K562 (cell line): ENCODE results near the gene TULP4.
"Not testable (repeated sequence)": the region's sequence is repeated elsewhere in the genome, so short reads cannot be mapped to it uniquely, and the experiment has no call there.

Source experiments
- CREB3L1 ChIP-seq: fragments of 450-650 bp; IDR thresholded peaks from 2 replicates; pipeline ENCODE4 v1.6.1; 2014; ENCODE audit warnings: low read depth, mild to moderate bottlenecking, moderate library complexity, borderline replicate concordance
- DNMT1 ChIP-seq: fragments of 450-650 bp; IDR thresholded peaks from 2 replicates; pipeline ENCODE4 v1.6.1; 2016; ENCODE audit warnings: antibody characterized with exemption, mild to moderate bottlenecking
- EWSR1 ChIP-seq: fragments of 450-650 bp; IDR thresholded peaks from 2 replicates; pipeline ENCODE4 v1.6.1; 2018; ENCODE audit warnings: borderline replicate concordance, mild to moderate bottlenecking, low read depth, moderate library complexity; ENCODE audit not compliant: partially characterized antibody
- FOSL1 ChIP-seq: fragments of 200-800 bp; sonication (Bioruptor generic); conservative IDR thresholded peaks from 2 replicates; pipeline ENCODE4 v1.6.1; 2016; ENCODE audit warnings: missing genetic modification characterization, missing compliant biosample characterization
- JUN ChIP-seq, 2 experiments: sonication (generic) in 1 of 2; formaldehyde crosslinking in 1 of 2; IDR thresholded peaks; 2 replicates each; pipeline versions ENCODE4 v1.6.1 to v1.8.0; 2012 to 2022; ENCODE audit warnings: borderline replicate concordance in 2 of 2, mild to moderate bottlenecking in 2 of 2, improper control_type of control experiment in 1 of 2, low read depth in 1 of 2, low read length in 1 of 2, missing genetic modification reagents in 1 of 2
- PATZ1 ChIP-seq: fragments of 250-450 bp; sonication (Bioruptor Pico); IDR thresholded peaks from 2 replicates; pipeline ENCODE4 v1.5.0; 2020; ENCODE audit warnings: mild to moderate bottlenecking, borderline replicate concordance
- RCOR1 ChIP-seq, 2 experiments: IDR thresholded peaks; 2 replicates each; pipeline ENCODE4 v1.6.1; 2012; ENCODE audit warnings: low read depth in 2 of 2, low read length in 2 of 2, borderline replicate concordance in 1 of 2, improper control_type of control experiment in 1 of 2
- ZNF311 ChIP-seq: fragments of 250-450 bp; sonication (Bioruptor Pico); IDR thresholded peaks from 2 replicates; pipeline ENCODE4 v1.4.0; 2020; ENCODE audit warnings: mild to moderate bottlenecking, moderate library complexity
- ZNF41 ChIP-seq: fragments of 250-450 bp; sonication (Bioruptor Pico); conservative IDR thresholded peaks from 2 replicates; pipeline ENCODE4 v1.4.0; 2020; ENCODE audit warnings: mild to moderate bottlenecking
- TF ChIP-seq, protein P1 (sequence below): fragments of 250-450 bp; sonication (Bioruptor Pico); IDR thresholded peaks from 2 replicates; pipeline ENCODE4 v1.8.0; 2021; ENCODE audit warnings: moderate library complexity, mild to moderate bottlenecking, inconsistent platforms
- TF ChIP-seq, protein P2 (sequence below): sonication (generic); formaldehyde crosslinking; IDR thresholded peaks from 2 replicates; pipeline ENCODE4 v1.9.0; 2022; ENCODE audit warnings: mild to moderate bottlenecking, missing genetic modification reagents
- TF ChIP-seq, protein P3 (sequence below), 3 experiments: IDR thresholded peaks in 2 of 3; conservative IDR thresholded peaks in 1 of 3; 2 replicates each; pipeline ENCODE4 v1.5.1; 2011 to 2012; ENCODE audit warnings: low read length in 3 of 3, mild to moderate bottlenecking in 3 of 3, control low read depth in 2 of 3, improper control_type of control experiment in 1 of 3, inconsistent platforms in 1 of 3, low read depth in 1 of 3, mixed read lengths in 1 of 3, moderate library complexity in 1 of 3; ENCODE audit not compliant: insufficient read depth in 2 of 3
- TF ChIP-seq, protein P4 (sequence below): fragments of 450-650 bp; IDR thresholded peaks from 2 replicates; pipeline ENCODE4 v1.6.1; 2017; ENCODE audit warnings: antibody characterized with exemption

DNA sequence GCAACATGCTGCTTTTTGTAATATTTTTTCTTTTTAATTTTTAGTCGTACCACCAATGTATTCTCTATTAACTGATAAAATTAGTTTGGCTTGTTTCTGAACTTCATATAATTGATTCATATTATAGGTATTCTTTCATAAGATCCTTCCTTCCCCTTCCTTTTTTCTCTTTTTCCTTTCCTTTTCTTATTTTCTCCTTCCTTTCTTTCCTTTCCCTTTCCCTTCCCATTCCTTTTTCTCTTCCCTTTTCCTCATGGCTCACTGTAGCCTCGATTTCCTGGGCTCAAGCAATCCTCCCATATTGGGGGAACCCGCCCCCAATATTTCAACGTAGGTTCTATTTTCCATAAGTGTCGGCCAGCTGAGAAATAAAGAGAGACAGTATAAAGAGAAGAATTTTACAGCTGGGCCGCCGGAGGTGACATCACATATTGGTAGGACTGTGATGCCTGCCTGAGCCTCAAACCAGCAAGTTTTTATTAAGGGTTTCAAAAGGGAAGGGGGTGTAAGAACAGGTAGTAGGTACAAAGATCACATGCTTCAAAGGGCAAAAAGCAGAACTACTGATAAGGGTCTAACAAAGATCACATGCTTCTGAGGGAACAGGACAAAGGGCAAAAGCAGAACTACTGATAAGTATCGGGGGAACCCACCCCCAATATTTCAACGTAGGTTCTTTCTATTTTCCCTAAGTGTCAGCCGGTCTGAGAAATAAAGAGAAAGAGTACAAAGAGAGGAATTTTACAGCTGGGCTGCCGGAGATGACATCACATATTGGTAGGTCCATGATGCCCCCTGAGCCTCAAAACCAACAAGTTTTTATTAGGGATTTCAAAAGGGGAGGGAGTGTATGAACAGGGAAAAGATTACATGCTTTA is 16.1 kb upstream of the TULP4 start:
- TF ChIP-seq, protein P1, sequence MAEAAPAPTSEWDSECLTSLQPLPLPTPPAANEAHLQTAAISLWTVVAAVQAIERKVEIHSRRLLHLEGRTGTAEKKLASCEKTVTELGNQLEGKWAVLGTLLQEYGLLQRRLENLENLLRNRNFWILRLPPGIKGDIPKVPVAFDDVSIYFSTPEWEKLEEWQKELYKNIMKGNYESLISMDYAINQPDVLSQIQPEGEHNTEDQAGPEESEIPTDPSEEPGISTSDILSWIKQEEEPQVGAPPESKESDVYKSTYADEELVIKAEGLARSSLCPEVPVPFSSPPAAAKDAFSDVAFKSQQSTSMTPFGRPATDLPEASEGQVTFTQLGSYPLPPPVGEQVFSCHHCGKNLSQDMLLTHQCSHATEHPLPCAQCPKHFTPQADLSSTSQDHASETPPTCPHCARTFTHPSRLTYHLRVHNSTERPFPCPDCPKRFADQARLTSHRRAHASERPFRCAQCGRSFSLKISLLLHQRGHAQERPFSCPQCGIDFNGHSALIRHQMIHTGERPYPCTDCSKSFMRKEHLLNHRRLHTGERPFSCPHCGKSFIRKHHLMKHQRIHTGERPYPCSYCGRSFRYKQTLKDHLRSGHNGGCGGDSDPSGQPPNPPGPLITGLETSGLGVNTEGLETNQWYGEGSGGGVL = not testable (repeated sequence)
- TF ChIP-seq RCOR1 (IDR thresholded peaks at IDR 0.05; ENCODE audit: borderline replicate concordance in 1 of 2, low read depth in 2 of 2, low read length in 2 of 2); ZNF41 (CRISPR knock-in tag); DNMT1; EWSR1; FOSL1 (tag); ZNF311 (CRISPR knock-in tag); CREB3L1; JUN (IDR thresholded peaks at IDR 0.05; ENCODE audit: borderline replicate concordance, low read depth, low read length); JUN (CRISPR knock-in tag; IDR thresholded peaks at IDR 0.05; ENCODE audit: borderline replicate concordance); PATZ1: not testable (repeated sequence)
- TF ChIP-seq, protein P2, sequence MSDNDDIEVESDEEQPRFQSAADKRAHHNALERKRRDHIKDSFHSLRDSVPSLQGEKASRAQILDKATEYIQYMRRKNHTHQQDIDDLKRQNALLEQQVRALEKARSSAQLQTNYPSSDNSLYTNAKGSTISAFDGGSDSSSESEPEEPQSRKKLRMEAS (CRISPR knock-in tag) = not testable (repeated sequence)
- TF ChIP-seq, protein P3, sequence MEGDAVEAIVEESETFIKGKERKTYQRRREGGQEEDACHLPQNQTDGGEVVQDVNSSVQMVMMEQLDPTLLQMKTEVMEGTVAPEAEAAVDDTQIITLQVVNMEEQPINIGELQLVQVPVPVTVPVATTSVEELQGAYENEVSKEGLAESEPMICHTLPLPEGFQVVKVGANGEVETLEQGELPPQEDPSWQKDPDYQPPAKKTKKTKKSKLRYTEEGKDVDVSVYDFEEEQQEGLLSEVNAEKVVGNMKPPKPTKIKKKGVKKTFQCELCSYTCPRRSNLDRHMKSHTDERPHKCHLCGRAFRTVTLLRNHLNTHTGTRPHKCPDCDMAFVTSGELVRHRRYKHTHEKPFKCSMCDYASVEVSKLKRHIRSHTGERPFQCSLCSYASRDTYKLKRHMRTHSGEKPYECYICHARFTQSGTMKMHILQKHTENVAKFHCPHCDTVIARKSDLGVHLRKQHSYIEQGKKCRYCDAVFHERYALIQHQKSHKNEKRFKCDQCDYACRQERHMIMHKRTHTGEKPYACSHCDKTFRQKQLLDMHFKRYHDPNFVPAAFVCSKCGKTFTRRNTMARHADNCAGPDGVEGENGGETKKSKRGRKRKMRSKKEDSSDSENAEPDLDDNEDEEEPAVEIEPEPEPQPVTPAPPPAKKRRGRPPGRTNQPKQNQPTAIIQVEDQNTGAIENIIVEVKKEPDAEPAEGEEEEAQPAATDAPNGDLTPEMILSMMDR (IDR thresholded peaks at IDR 0.05 in 2 of 3, conservative IDR thresholded peaks at IDR 0.05 in 1 of 3; ENCODE audit: insufficient read depth in 2 of 3, low read depth in 1 of 3, low read length in 3 of 3) = not testable (repeated sequence)
- TF ChIP-seq, protein P4, sequence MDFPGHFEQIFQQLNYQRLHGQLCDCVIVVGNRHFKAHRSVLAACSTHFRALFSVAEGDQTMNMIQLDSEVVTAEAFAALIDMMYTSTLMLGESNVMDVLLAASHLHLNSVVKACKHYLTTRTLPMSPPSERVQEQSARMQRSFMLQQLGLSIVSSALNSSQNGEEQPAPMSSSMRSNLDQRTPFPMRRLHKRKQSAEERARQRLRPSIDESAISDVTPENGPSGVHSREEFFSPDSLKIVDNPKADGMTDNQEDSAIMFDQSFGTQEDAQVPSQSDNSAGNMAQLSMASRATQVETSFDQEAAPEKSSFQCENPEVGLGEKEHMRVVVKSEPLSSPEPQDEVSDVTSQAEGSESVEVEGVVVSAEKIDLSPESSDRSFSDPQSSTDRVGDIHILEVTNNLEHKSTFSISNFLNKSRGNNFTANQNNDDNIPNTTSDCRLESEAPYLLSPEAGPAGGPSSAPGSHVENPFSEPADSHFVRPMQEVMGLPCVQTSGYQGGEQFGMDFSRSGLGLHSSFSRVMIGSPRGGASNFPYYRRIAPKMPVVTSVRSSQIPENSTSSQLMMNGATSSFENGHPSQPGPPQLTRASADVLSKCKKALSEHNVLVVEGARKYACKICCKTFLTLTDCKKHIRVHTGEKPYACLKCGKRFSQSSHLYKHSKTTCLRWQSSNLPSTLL = not testable (repeated sequence)
